GM12874 (cell line): ENCODE measurements around the gene CIZ1.

Experiments used
- TF ChIP-seq, protein P1 (sequence below): IDR thresholded peaks from 2 replicates; pipeline ENCODE4 v1.5.1; 2011; ENCODE audit warnings: low read depth, mild to moderate bottlenecking, control low read depth, low read length, moderate library complexity; ENCODE audit not compliant: insufficient read depth

Gene CIZ1

DNA sequence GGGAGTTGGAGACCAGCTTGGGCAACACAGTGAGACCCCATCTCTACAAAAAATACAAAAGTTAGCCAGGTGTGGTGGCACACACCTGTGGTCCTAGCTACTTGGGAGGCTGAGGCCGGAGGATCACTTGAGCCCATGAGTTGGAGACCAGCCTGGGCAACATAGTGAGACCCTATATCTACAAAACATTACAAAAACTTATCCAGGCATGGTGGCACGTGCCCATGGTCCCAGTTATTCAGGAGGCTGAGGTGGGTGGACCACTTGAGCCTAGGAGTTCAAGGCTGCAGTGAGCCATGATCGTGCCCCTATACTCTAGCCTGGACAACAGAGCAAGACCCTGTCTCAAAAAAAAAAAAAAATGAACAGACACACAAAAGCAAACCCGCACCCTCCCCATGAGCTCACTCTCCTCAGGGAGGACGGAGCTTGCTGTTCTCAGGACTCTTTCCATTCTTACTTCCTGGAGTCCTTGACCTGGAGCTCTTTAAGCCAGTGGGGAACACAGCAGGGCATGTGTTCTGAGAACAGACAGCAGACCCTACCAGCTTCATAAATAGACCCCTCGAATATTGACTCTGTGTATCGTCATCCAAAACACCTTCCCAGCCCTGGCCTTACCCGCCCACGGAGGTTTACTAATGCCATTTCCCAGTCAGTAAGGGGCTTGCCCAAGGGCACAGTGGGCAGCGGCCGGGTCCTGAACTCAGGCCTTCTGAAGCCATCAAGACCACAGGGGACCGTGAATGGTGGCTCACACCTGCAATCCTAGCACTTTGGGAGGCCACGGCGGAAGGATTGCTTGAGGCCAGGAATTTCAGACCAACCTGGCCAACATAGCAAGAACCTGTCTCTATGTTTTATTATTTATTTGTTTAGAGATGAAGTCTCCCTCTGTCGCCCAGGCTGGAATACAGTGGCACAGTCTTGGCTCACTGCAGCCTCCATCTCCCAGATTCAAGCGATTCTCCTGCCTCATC is 75.0 kb downstream of the CIZ1 start:
- TF ChIP-seq, protein P1, sequence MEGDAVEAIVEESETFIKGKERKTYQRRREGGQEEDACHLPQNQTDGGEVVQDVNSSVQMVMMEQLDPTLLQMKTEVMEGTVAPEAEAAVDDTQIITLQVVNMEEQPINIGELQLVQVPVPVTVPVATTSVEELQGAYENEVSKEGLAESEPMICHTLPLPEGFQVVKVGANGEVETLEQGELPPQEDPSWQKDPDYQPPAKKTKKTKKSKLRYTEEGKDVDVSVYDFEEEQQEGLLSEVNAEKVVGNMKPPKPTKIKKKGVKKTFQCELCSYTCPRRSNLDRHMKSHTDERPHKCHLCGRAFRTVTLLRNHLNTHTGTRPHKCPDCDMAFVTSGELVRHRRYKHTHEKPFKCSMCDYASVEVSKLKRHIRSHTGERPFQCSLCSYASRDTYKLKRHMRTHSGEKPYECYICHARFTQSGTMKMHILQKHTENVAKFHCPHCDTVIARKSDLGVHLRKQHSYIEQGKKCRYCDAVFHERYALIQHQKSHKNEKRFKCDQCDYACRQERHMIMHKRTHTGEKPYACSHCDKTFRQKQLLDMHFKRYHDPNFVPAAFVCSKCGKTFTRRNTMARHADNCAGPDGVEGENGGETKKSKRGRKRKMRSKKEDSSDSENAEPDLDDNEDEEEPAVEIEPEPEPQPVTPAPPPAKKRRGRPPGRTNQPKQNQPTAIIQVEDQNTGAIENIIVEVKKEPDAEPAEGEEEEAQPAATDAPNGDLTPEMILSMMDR = no peak
